ENCODE data around the gene SWI5.
A peak's percentile ranks its signal among the peaks of the same experiment; 100 is the strongest.

Gene SWI5

GRCh38 chr9:128252317-128253139 is 23.5 kb upstream of the SWI5 start:
- no peak for DNase-seq

GRCh38 chr9:128253140-128253990 is 22.7 kb upstream of the SWI5 start:
- no peak for DNase-seq

GRCh38 chr9:128253991-128254346 is 22.1 kb upstream of the SWI5 start:
- no peak for DNase-seq

- no peak for DNase-seq
Observed at GRCh38 chr9:128254362-128254761, 21.7 kb upstream of the SWI5 start.

- peak; percentile 56 for DNase-seq
Observed at GRCh38 chr9:128254855-128255759, 21.0 kb upstream of the SWI5 start.

- no peak for DNase-seq
Observed at GRCh38 chr9:128257086-128257825, 18.8 kb upstream of the SWI5 start.

GRCh38 chr9:128257907-128258306 is 18.2 kb upstream of the SWI5 start:
- DNase-seq: no peak

GRCh38 chr9:128258326-128258725 is 17.8 kb upstream of the SWI5 start:
- DNase-seq: no peak

- no peak for DNase-seq
Observed at GRCh38 chr9:128259156-128259555, 16.9 kb upstream of the SWI5 start.

- DNase-seq: no peak
Observed at GRCh38 chr9:128260340-128260739, 15.7 kb upstream of the SWI5 start.

- no peak for DNase-seq
Observed at GRCh38 chr9:128262687-128263086, 13.4 kb upstream of the SWI5 start.

GRCh38 chr9:128265348-128265847 is 10.7 kb upstream of the SWI5 start:
- DNase-seq: no peak

- DNase-seq: no peak
Observed at GRCh38 chr9:128266868-128267590, 9.0 kb upstream of the SWI5 start.

- DNase-seq: no peak
Observed at GRCh38 chr9:128271112-128271511, 5.0 kb upstream of the SWI5 start.

- no peak for DNase-seq
Observed at GRCh38 chr9:128271512-128271911, 4.6 kb upstream of the SWI5 start.

GRCh38 chr9:128274245-128274644 is 1.8 kb upstream of the SWI5 start:
- no peak for DNase-seq

- peak; percentile 68 for DNase-seq
Observed at GRCh38 chr9:128275198-128276007, 673 bp upstream of the SWI5 start, which contains the start of gene GOLGA2. TSS of gene GOLGA2 (minus strand) at chr9:128276007. CDS start at chr9:128275976, 31 bp downstream.

- DNase-seq: peak; percentile 49
Observed at GRCh38 chr9:128276574-128277270, 646 bp downstream of the SWI5 start.
